SK-MEL-5 (cell line): ENCODE data around the gene TMEM209. TPM values are rescaled to one million over a fixed set of nuclear protein-coding genes. Genes with fewer than 3 reads are reported as not detected.

Experiments
- DNase-seq: peaks from one replicate; pipeline ENCODE4 v3.0.0-alpha.2; 2016; ENCODE audit warnings: low read depth, low spot score
- in situ Hi-C: cut with HindIII; loops from 2 replicates; pipeline ENCODE4 v1.10.0; 2016; ENCODE audit warnings: low sequenced_read_pairs, high pct_unique_total_duplicates, low pct_unique_long_range_greater_than_20kb
- total RNA-seq: library from RNA; depleted of rRNA; stranded (reverse); fragments of >200 nt; shearing (Covaris generic); gene quantifications from 2 replicates; pipeline ENCODE4 v1.2.3, GENCODE V29; 2014; rRNA removed

The TMEM209 gene
- total RNA-seq, 1 experiment from 2014 or later, result 31.0 TPM

GRCh38 chr7:130123501-130123900 lies 81.7 kb downstream of the TMEM209 start:
- in situ Hi-C loops, result loop anchor here (10.0 kb wide), 1 partner anchor 49 kb away; the partner anchor contains the start of gene KLHDC10

GRCh38 chr7:130118801-130119200 lies 86.4 kb downstream of the TMEM209 start:
- DNase-seq, result no peak
- in situ Hi-C loops, result no loop called here

More at GRCh38 chr7:130123501-130123900, 81.7 kb downstream of the TMEM209 start:
- DNase-seq, result no peak

- DNase-seq, result no peak
- in situ Hi-C loops, result no loop called here
Observed at GRCh38 chr7:130118294-130118693, 86.9 kb downstream of the TMEM209 start.

DNA sequence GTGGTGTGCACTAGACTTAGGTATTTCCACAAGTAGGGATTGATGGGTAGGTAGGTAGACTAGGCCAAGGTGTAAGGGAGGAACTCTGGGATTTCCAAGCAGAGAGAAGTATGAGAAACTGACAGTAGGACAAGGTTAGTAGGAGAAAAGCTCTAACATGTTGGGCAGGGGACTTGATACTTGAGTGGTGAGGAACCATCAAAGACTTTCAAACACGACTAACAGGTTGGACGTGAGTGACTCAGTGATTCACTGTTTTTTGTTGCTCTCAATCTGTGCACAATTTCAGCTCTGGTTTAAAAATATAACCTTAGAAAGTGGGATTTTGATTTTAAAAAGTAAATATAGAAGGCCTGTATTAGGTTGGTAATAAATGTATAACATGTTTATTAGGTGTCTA lies 90.4 kb downstream of the TMEM209 start:
- DNase-seq, result no peak
- in situ Hi-C loops, result no loop called here

Other genes with a start within 250 kb of the TMEM209 start
- gene ZC3HC1, start 154.0 kb downstream of the TMEM209 start, total RNA-seq, result 41.4 and 47.1 TPM in 2 replicates
- 38.2 and 39.6 TPM in 2 replicates for gene KLHDC10, start 134.9 kb downstream of the TMEM209 start, total RNA-seq
- gene SSMEM1, start 2.5 kb upstream of the TMEM209 start, total RNA-seq, result 0.45 TPM in 1 of 2 replicates, not detected in the other
- gene CPA2, start 61.5 kb upstream of the TMEM209 start, total RNA-seq, result not detected in 2 replicates
- 0.11 and 0.16 TPM in 2 replicates for gene CPA4, start 87.8 kb upstream of the TMEM209 start, total RNA-seq
- not detected in 2 replicates for gene CPA5, start 139.4 kb upstream of the TMEM209 start, total RNA-seq
- gene CPA1, start 175.1 kb upstream of the TMEM209 start, total RNA-seq, result not detected in 2 replicates
- gene CEP41, start 235.6 kb upstream of the TMEM209 start, total RNA-seq, result 16.0 and 17.5 TPM in 2 replicates